Measurements from ENCODE around the gene DHRS9. TPM values are rescaled to one million over a fixed set of nuclear protein-coding genes. Genes with fewer than 3 reads are reported as not detected.

The DHRS9 gene
- total RNA-seq, 4 donors from 2014 or later = 0.26 to 0.91 (median 0.48) TPM; not detected in 1

- intact Hi-C loops (cut with DNase I; ENCODE audit: low total_unique reads) = no loop called here
- DNase-seq = no peak
- Histone ChIP-seq H3K27me3 (no peaks in the 10 kb centered on the region), H3K27ac (no peak overlapping the region), H3K4me1 (no peaks in the 10 kb centered on the region), H3K9me3 (no peaks in the 10 kb centered on the region), H3K36me3 (no peaks in the 10 kb centered on the region), H3K4me3 (no peak overlapping the region)
- no peak for TF ChIP-seq POLR2A (IDR thresholded peaks at IDR 0.05)
- TF ChIP-seq CTCF (IDR thresholded peaks at IDR 0.05) = no peak
These were observed 3.4 kb upstream of the DHRS9 start for GRCh38 chr2:169065864-169066517.

GRCh38 chr2:169066897-169067296 lies 2.5 kb upstream of the DHRS9 start:
- no peaks in the 10 kb centered on the region for H3K27me3 ChIP-seq
- no peaks in the 10 kb centered on the region for H3K36me3 ChIP-seq
- no peaks in the 10 kb centered on the region for H3K4me1 ChIP-seq
- TF ChIP-seq CTCF (IDR thresholded peaks at IDR 0.05) (no peak), POLR2A (IDR thresholded peaks at IDR 0.05) (no peak)
- H3K9me3 ChIP-seq = no peaks in the 10 kb centered on the region
- H3K4me3 ChIP-seq = no peak overlapping the region
- H3K27ac ChIP-seq = no peak overlapping the region
- intact Hi-C loops (cut with DNase I; ENCODE audit: low total_unique reads) = no loop called here
- no peak for DNase-seq

- no peak overlapping the region for H3K4me3 ChIP-seq
- no peaks in the 10 kb centered on the region for H3K27me3 ChIP-seq
- intact Hi-C loops (cut with DNase I; ENCODE audit: low total_unique reads) = no loop called here
- no peaks in the 10 kb centered on the region for H3K4me1 ChIP-seq
- no peak for DNase-seq
- no peaks in the 10 kb centered on the region for H3K9me3 ChIP-seq
- H3K36me3 ChIP-seq = no peaks in the 10 kb centered on the region
- TF ChIP-seq CTCF (IDR thresholded peaks at IDR 0.05) (no peak), POLR2A (IDR thresholded peaks at IDR 0.05) (no peak)
- no peak overlapping the region for H3K27ac ChIP-seq
These were observed 470 bp downstream of the DHRS9 start for GRCh38 chr2:169069833-169070232.

- Histone ChIP-seq H3K36me3 (no peaks in the 10 kb centered on the region), H3K4me3 (no peak overlapping the region), H3K27me3 (no peaks in the 10 kb centered on the region), H3K27ac (no peak overlapping the region), H3K4me1 (no peaks in the 10 kb centered on the region), H3K9me3 (no peaks in the 10 kb centered on the region)
- intact Hi-C loops (cut with DNase I; ENCODE audit: low total_unique reads) = no loop called here
- TF ChIP-seq CTCF (IDR thresholded peaks at IDR 0.05) = no peak
- TF ChIP-seq POLR2A (IDR thresholded peaks at IDR 0.05) = no peak
- no peak for DNase-seq
These were observed 2.1 kb downstream of the DHRS9 start for GRCh38 chr2:169071455-169071854.

DNA sequence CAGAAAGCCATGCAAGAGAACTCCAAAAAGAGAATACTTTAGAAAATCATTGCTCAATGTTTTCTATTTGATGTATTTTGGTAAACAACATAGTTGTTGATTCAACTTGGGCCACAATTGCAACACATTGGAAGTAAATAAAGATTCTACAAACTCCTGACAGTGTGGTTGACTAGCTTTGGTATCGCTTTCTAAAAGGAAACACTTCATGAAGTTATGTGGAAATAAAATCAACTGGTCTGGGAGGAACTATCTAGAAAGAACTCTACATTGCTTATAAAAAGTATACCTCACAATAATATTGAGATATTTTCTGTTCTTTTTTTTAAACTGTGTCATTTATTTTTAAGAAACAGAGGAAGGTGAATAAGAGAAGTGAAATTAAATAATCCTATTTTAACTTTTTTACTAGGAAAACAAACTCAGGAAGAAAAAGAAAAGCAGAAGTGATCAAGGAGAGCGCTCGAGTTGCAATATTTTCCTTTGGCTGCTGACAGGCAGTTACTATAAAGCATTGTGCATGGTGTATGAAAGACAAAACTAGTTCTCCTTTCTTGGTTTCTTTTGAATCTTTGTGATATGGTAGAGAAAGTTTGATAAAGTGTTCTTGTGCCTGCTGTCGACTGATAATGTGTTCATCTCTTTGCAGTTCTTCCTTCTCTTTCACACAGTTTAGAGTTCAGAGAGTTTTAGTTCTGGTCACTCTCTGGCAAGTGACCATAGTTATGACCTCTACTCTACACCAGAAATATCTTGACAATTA lies 3.0 kb downstream of the DHRS9 start:
- no peaks in the 10 kb centered on the region for H3K36me3 ChIP-seq
- DNase-seq = no peak
- TF ChIP-seq CTCF (IDR thresholded peaks at IDR 0.05) = no peak
- TF ChIP-seq POLR2A (IDR thresholded peaks at IDR 0.05) = no peak
- no peak overlapping the region for H3K27ac ChIP-seq
- H3K27me3 ChIP-seq = no peaks in the 10 kb centered on the region
- H3K9me3 ChIP-seq = no peaks in the 10 kb centered on the region
- intact Hi-C loops (cut with DNase I; ENCODE audit: low total_unique reads) = no loop called here
- no peak overlapping the region for H3K4me3 ChIP-seq
- H3K4me1 ChIP-seq = no peaks in the 10 kb centered on the region

All from uterus (tissue), 4 donors.